Stimulated activated naive CD8-positive, alpha-beta T cell treated with anti-CD3 and anti-CD28 coated beads, Interleukin-15, Interleukin-2, amounts not matched to agents 100 U/mL and 50 U/mL, for 24 hours (primary cell): ENCODE data around the gene CLTC.
"Not testable (repeated sequence)": the region's sequence is repeated elsewhere in the genome, so short reads cannot be mapped to it uniquely, and the experiment has no call there.

Experiments
- ATAC-seq: fragments of 150-1000 bp; cut with Tn5 transposase; one replicate; pipeline ENCODE4 v1.10.0; 2021
- DNase-seq: peaks from one replicate; pipeline ENCODE4 v3.0.0; 2021

CLTC gene

GRCh38 chr17:59619298-59620063 is at the start of gene CLTC:
CLTC (plus strand) TSS chr17:59619895; CDS start chr17:59620132, 237 bp downstream.
- ATAC-seq = peak; percentile 89
- DNase-seq = peak; percentile 93

- ATAC-seq (peak; percentile 80), DNase-seq (peak; percentile 27)
These were observed 47.3 kb upstream of the CLTC start for GRCh38 chr17:59572301-59572924.

- ATAC-seq, DNase-seq: not testable (repeated sequence)
These were observed 35.5 kb upstream of the CLTC start for GRCh38 chr17:59584168-59584567.

GRCh38 chr17:59600169-59600568 is 19.5 kb upstream of the CLTC start:
- DNase-seq = no peak
- ATAC-seq = no peak

DNA sequence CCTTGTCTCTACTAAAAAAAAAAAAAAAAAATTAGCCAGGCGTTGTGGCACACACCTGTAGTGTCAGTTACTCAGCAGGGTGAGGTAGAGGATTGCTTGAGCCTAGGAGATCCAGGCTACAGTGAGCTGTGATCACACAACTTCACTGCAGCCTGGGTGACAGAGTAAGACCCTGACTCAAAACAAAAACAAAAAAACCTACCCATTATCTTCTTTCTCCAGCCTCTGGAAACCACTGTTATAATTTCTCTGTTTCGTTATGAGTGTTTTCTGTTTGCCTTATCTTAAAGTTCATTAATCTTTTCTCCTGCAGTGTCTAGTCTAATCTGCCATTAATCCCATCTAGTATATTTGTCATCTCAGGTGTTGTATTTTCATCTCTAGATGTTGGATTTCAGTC is 18.6 kb upstream of the CLTC start:
- peak; percentile 86 for ATAC-seq

DNA sequence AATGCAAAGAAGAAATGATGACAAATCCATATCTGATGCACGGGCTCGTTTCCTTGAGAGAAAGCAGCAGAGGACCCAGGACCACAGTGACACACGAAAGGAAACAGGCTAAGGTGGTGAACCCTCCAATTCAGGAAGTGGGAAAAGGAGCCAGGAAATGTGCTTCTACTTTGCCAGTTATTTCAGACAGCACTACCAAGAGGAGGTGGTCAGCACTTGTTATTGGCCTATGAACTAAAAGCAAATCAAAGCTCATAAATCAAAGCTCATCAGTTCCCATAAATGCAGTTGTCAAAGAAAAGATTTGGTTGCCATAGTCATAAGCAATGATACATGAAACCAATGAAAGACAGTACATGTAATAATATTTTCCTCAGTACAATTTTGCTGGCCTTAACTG is 12.6 kb upstream of the CLTC start:
- no peak for DNase-seq
- ATAC-seq = no peak

More for the DNA sequence above, 18.6 kb upstream of the CLTC start:
- DNase-seq = no peak

DNA sequence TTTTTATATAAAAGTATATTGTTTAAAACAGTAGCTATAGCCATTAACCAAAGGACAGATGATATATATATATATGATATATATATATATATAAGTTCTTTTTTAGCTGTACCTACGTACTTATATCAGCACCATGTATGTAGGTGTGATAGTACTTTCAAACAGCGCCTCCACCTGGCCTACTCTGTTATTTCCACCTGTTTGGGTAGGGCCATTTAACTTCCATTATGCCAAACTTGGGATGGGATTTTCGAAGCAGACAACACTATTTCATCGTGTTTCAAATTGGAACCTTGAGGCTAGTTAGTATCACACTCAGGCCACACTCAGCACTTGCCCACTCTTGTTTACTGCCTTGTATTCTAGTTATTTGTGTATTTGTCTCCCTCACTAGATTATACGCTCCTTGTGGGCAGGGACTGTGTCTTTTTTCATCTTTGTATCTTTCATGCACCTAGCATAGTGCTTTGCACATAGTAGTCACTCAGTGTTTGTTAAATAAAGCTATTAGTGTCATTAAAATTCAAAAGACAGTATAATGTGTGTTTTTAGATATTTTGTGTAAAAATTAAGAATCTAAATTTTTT is 11.8 kb upstream of the CLTC start:
- ATAC-seq (no peak), DNase-seq (peak; percentile 50)

GRCh38 chr17:59611503-59611902 is 8.2 kb upstream of the CLTC start:
- no peak for ATAC-seq

GRCh38 chr17:59616253-59616920 is 3.3 kb upstream of the CLTC start:
- no peak for ATAC-seq

More at GRCh38 chr17:59611503-59611902, 8.2 kb upstream of the CLTC start:
- no peak for DNase-seq

DNA sequence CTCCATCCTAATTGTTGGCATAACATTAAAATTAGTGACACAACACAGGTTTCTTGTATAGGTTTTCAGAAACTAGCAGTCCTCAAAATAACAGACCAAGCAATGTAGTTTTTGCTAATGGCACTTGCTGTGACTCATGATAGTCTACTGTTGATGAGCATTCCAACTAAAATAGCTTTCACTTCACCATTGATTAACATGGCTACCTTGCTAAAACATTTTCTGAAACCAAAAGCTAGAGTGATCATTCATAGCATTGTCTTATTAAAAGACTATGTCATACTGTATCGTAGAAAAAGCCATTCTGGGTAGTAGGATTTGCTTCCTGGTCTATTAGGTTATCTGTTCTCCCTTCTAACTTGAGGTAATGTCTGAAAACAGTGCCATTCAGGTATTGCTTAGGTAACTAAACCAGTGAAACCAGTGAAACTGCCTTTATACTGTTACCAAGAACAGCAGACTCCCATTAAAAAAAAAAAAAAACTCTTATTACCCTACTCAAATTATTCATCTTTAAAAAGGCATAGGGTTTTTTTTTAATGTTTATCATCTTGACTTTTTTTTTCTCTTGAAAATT is 2.5 kb upstream of the CLTC start:
- no peak for ATAC-seq
- DNase-seq = no peak

More at GRCh38 chr17:59616253-59616920, 3.3 kb upstream of the CLTC start:
- DNase-seq = no peak

- ATAC-seq (no peak), DNase-seq (no peak)
These were observed 729 bp upstream of the CLTC start for GRCh38 chr17:59619035-59619297.

DNA sequence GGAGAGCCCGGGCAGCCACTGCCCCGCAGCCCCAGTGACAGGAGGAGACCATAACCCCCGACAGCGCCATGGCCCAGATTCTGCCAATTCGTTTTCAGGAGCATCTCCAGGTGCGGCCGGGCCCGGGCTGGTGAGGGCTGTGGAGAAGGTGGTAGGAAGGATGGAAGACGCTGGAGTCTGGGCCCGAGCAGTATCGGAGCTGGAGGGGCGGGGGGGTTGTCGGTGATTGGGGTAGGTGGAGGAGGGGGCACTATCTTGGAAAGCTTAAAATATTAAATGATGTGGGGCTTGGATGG is 317 bp downstream of the CLTC start:
- DNase-seq (no peak), ATAC-seq (no peak)

GRCh38 chr17:59620518-59621259 is 994 bp downstream of the CLTC start:
- peak; percentile 30 for ATAC-seq
- peak; percentile 62 for DNase-seq

- no peak for ATAC-seq
These were observed 2.1 kb downstream of the CLTC start for GRCh38 chr17:59621771-59622170.

DNA sequence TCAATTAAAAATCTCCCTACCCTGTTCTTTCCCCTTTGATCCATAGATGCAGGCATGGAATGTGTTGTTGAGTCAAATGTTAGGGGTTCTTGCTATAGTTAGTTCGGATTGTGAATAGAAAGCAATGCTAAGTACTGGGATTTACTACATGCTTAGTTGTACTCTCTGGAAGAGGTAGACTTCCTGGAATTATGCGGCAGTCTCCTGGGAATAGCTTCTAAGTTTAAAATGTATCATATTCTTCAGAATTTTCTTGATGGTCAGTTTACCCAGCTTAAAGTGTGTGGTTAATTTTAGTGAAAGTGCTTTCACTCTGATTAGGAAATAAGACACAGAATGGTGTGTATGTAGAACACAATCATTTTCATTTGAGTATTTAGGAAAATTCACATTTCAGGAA is 3.5 kb downstream of the CLTC start:
- DNase-seq = no peak
- ATAC-seq = no peak

More at GRCh38 chr17:59621771-59622170, 2.1 kb downstream of the CLTC start:
- DNase-seq = no peak

DNA sequence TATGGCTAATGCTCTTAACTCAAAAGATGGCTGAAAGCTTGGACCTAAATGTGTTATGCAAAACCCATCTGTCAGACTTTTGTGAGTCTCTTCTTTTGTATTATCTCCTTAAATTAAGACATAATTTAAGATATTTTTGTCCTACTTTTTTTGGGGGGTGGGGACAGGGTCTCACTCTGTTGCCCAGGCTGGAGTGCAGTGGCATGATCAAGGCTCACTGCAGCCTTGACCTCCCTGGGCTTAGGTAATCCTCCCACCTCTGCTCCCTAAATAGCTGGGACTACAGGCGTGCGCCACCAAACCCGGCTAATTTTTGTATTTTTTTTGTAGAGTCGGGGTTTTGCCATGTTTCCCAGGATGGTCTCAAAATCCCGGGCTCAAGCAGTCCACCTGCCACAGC is 7.1 kb downstream of the CLTC start:
- DNase-seq = no peak
- no peak for ATAC-seq

- no peak for ATAC-seq
- DNase-seq = no peak
These were observed 7.6 kb downstream of the CLTC start for GRCh38 chr17:59627274-59627673.

GRCh38 chr17:59627770-59628171 is 8.1 kb downstream of the CLTC start:
- ATAC-seq = no peak
- DNase-seq = no peak

DNA sequence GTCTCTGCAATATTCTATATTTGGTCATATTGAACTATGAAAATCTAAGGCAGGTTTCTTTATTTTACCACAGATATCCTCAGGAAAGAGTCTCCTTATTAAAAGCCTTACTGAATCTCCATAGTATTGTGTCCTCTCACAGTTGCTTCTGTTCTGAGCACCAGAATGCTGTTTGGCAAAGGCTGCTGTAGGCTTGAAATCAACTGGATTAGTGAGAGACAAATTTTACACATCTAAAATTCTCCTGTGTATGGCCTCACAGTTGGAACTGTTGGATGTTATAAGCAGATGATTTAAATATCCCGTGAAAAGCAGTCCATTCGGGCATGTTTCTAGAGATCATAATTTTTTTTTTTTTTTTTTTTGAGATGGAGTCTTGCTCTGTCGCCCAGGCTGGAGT is 9.5 kb downstream of the CLTC start:
- ATAC-seq (no peak), DNase-seq (no peak)

DNA sequence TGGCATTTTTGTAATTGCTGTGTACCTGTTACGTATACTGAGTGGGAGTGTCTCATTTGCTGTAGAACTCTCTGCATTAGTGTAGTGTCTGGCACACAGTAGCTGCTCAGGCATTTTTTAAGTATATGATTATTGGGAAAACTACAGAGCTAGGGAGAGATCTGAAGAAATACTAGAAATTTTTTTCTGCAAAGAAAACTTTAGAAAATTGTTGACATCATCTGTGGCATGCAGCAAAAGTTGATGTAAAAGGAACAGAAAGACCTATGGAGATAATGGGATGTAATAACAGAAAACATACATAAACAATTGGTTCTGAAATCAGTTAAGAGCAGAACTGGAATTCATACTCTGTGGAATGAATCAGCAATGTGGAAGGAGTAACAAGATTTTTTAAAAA is 11.6 kb downstream of the CLTC start:
- DNase-seq (no peak), ATAC-seq (no peak)

- ATAC-seq (no peak), DNase-seq (no peak)
These were observed 12.7 kb downstream of the CLTC start for GRCh38 chr17:59632398-59632797.
